Coronary artery (tissue), 2 donors: ENCODE data around the gene HOXA9.

ENCODE experiments used
- DNase-seq: peaks from one replicate; pipeline ENCODE4 v3.0.0-alpha.2; 2017; ENCODE audit warnings: low spot score
- H3K27ac ChIP-seq, 2 donors: fragments of 200-600 bp; sonication (generic); one replicate each; pipeline ENCODE4 v1.5.1; 2016 to 2019
- H3K4me3 ChIP-seq: fragments of 200-600 bp; sonication (generic); 2 replicates; pipeline ENCODE4 v1.5.1; 2016; ENCODE audit warnings: mild to moderate bottlenecking, moderate library complexity
- CTCF ChIP-seq: fragments of 200-600 bp; sonication (generic); IDR thresholded peaks from one replicate; pipeline ENCODE4 v1.5.1; 2019; ENCODE audit warnings: antibody characterized with exemption

Gene HOXA9

GRCh38 chr7:27147199-27148030 is 17.9 kb downstream of the HOXA9 start, which contains the start of gene HOXA6:
Gene HOXA6, minus strand, starts transcription at chr7:27147774. Its CDS starts 25 bp downstream, at chr7:27147749.
- Histone ChIP-seq H3K4me3 (peak within 1 kb of the TSS; percentile 65), H3K27ac (no peak within 1 kb of the TSS)
- TF ChIP-seq CTCF: no peak
- DNase-seq: peak; percentile 73

- no peak for TF ChIP-seq CTCF
- DNase-seq: peak; percentile 54
- no peak overlapping the region for H3K4me3 ChIP-seq
- no peak overlapping the region for H3K27ac ChIP-seq
These were observed 18.7 kb downstream of the HOXA9 start for GRCh38 chr7:27146491-27147198.

- H3K27ac ChIP-seq: no peak overlapping the region
- DNase-seq: no peak
- TF ChIP-seq CTCF: no peak
- H3K4me3 ChIP-seq: no peak overlapping the region
These were observed 19.4 kb downstream of the HOXA9 start for GRCh38 chr7:27145914-27146412.

GRCh38 chr7:27145165-27145913 is 20.0 kb downstream of the HOXA9 start:
- peak; percentile 70 for DNase-seq
- no peak for TF ChIP-seq CTCF
- Histone ChIP-seq H3K27ac (no peak overlapping the region), H3K4me3 (peak overlapping the region; percentile 30)

- TF ChIP-seq CTCF: no peak
- peak overlapping the region; percentile 30 for H3K4me3 ChIP-seq
- H3K27ac ChIP-seq: no peak overlapping the region
- DNase-seq: peak; percentile 62
These were observed 20.6 kb downstream of the HOXA9 start for GRCh38 chr7:27144781-27145164.

- peak; percentile 55 for DNase-seq
- Histone ChIP-seq H3K27ac (no peak overlapping the region), H3K4me3 (peak overlapping the region; percentile 67)
- no peak for TF ChIP-seq CTCF
These were observed 21.2 kb downstream of the HOXA9 start for GRCh38 chr7:27143950-27144780.
